ENCODE results near the gene PFKP.

DNA sequence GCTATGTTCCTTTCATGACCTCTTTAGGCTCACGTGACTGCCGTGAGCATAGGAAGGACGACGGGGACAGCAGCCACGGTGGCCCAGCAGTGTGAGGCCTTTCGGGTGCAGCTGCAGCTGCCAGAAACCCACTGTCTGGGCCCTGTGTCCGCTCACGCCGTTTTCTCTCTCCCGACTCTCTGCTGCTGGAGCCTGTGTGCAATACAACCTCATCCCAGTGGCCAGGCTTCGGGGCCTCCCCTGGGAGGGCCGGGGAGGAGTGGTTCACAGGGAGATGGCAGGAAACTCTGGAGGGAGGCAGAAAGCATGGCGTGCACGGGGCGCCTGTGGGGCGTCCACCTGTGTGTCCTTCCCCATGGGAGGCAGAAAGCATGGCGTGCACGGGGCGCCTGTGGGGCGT, 38.6 kb downstream of the PFKP start:
- TF ChIP-seq, protein P1, sequence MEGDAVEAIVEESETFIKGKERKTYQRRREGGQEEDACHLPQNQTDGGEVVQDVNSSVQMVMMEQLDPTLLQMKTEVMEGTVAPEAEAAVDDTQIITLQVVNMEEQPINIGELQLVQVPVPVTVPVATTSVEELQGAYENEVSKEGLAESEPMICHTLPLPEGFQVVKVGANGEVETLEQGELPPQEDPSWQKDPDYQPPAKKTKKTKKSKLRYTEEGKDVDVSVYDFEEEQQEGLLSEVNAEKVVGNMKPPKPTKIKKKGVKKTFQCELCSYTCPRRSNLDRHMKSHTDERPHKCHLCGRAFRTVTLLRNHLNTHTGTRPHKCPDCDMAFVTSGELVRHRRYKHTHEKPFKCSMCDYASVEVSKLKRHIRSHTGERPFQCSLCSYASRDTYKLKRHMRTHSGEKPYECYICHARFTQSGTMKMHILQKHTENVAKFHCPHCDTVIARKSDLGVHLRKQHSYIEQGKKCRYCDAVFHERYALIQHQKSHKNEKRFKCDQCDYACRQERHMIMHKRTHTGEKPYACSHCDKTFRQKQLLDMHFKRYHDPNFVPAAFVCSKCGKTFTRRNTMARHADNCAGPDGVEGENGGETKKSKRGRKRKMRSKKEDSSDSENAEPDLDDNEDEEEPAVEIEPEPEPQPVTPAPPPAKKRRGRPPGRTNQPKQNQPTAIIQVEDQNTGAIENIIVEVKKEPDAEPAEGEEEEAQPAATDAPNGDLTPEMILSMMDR (IDR thresholded peaks at IDR 0.05; ENCODE audit: low read depth, low read length), result no peak
- TF ChIP-seq, protein P2, sequence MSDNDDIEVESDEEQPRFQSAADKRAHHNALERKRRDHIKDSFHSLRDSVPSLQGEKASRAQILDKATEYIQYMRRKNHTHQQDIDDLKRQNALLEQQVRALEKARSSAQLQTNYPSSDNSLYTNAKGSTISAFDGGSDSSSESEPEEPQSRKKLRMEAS (IDR thresholded peaks at IDR 0.05; ENCODE audit: low read depth, low read length), result no peak

Measured in NB4 (cell line).